NCI-H526 treated with DMSO at 0.1 percent for 48 hours (cell line): Measurements from ENCODE around the gene DDX39A.
"Not testable (repeated sequence)": the region's sequence is repeated elsewhere in the genome, so short reads cannot be mapped to it uniquely, and the experiment has no call there.

ENCODE experiments used
- DNase-seq: peaks from one replicate; lab custom pipeline; 2025; lab: John Stamatoyannopoulos, UW

The DDX39A gene

GRCh38 chr19:14385492-14385891 is 33.6 kb downstream of the DDX39A start:
- DNase-seq, result no peak

GRCh38 chr19:14383661-14384555 is 35.2 kb downstream of the DDX39A start:
- DNase-seq, result no peak

- no peak for DNase-seq
Observed at GRCh38 chr19:14381689-14382474, 37.3 kb downstream of the DDX39A start.

- no peak for DNase-seq
Observed at GRCh38 chr19:14379294-14380065, 39.7 kb downstream of the DDX39A start.

GRCh38 chr19:14378890-14379289 is 40.3 kb downstream of the DDX39A start:
- no peak for DNase-seq

- peak; percentile 17 for DNase-seq
Observed at GRCh38 chr19:14377883-14378328, 41.2 kb downstream of the DDX39A start.

- DNase-seq, result no peak
Observed at GRCh38 chr19:14375582-14376291, 43.4 kb downstream of the DDX39A start.

- DNase-seq, result no peak
Observed at GRCh38 chr19:14375055-14375581, 44.0 kb downstream of the DDX39A start.

- not testable (repeated sequence) for DNase-seq
Observed at GRCh38 chr19:14374313-14374712, 44.8 kb downstream of the DDX39A start.

- DNase-seq, result not testable (repeated sequence)
Observed at GRCh38 chr19:14372384-14373077, 46.6 kb downstream of the DDX39A start.

- DNase-seq, result no peak
Observed at GRCh38 chr19:14371301-14371821, 47.8 kb downstream of the DDX39A start.

- DNase-seq, result no peak
Observed at GRCh38 chr19:14370940-14371280, 48.2 kb downstream of the DDX39A start.

GRCh38 chr19:14370169-14370939 is 48.8 kb downstream of the DDX39A start:
- no peak for DNase-seq

- no peak for DNase-seq
Observed at GRCh38 chr19:14369399-14370168, 49.6 kb downstream of the DDX39A start.

GRCh38 chr19:14368011-14368513 is 51.1 kb downstream of the DDX39A start:
- no peak for DNase-seq

- DNase-seq, result no peak
Observed at GRCh38 chr19:14367016-14367415, 52.1 kb downstream of the DDX39A start.

GRCh38 chr19:14366529-14366928 is 52.6 kb downstream of the DDX39A start:
- peak; percentile 20 for DNase-seq

GRCh38 chr19:14364098-14364443 is 55.1 kb downstream of the DDX39A start:
- DNase-seq, result not testable (repeated sequence)
